ENCODE data around the gene CCDC174.

Gene CCDC174

GRCh38 chr3:14674841-14675240, 23.3 kb downstream of the CCDC174 start, which contains the start of gene C3orf20:
TSS of gene C3orf20 (plus strand) at chr3:14675141. CDS start at chr3:14682714, 7,573 bp downstream.
- TF ChIP-seq CTCF (IDR thresholded peaks at IDR 0.05; ENCODE audit: insufficient read depth, low read length, poor library complexity, severe bottlenecking) (no peak), EZH2phosphoT487 (conservative IDR thresholded peaks at IDR 0.05; ENCODE audit: low read length) (no peak)
- H3K36me3 ChIP-seq (ENCODE audit: low read length): peaks cover 24% of the 10 kb centered on the region
- H4K20me1 ChIP-seq (ENCODE audit: low read depth, low read length): no peaks in the 10 kb centered on the region
- H3K9me2 ChIP-seq (replicated peaks; ENCODE audit: insufficient read depth, low read length): no peaks in the 10 kb centered on the region
- no peaks in the 10 kb centered on the region for H3K27me3 ChIP-seq (ENCODE audit: low read length)
- peak within 1 kb of the TSS; percentile 30 for H3K9ac ChIP-seq (ENCODE audit: low read length)
- H2AFZ ChIP-seq (ENCODE audit: low read depth, low read length, severe bottlenecking): no peak within 1 kb of the TSS
- peak within 1 kb of the TSS; percentile 67 for H3K27ac ChIP-seq (ENCODE audit: low read depth, low read length)
- H3K9me3 ChIP-seq (ENCODE audit: insufficient read depth, low read length): peaks cover 4% of the 10 kb centered on the region; the same call in 1 of the 2 replicates
- peak within 1 kb of the TSS; percentile 33 for H3K4me2 ChIP-seq (ENCODE audit: low read depth, low read length, poor library complexity, severe bottlenecking)
- H3K79me2 ChIP-seq (ENCODE audit: insufficient read depth, low read length): no peaks in the 10 kb centered on the region
- H3F3A ChIP-seq (ENCODE audit: insufficient read depth): peaks cover 11% of the 10 kb centered on the region
- H3K4me3 ChIP-seq (ENCODE audit: insufficient read depth, low read length, poor library complexity, severe bottlenecking): no peak within 1 kb of the TSS

- Histone ChIP-seq H3K27ac (ENCODE audit: low read depth, low read length) (peak overlapping the region; percentile 61), H3K27me3 (ENCODE audit: low read length) (no peaks in the 10 kb centered on the region), H3K4me3 (ENCODE audit: insufficient read depth, low read length, poor library complexity, severe bottlenecking) (no peak overlapping the region), H3K4me2 (ENCODE audit: low read depth, low read length, poor library complexity, severe bottlenecking) (peak overlapping the region; percentile 6), H3K9ac (ENCODE audit: low read length) (peak overlapping the region; percentile 27), H3K79me2 (ENCODE audit: insufficient read depth, low read length) (no peaks in the 10 kb centered on the region), H3K36me3 (ENCODE audit: low read length) (peaks cover 18% of the 10 kb centered on the region), H3K9me2 (replicated peaks; ENCODE audit: insufficient read depth, low read length) (no peaks in the 10 kb centered on the region), H2AFZ (ENCODE audit: low read depth, low read length, severe bottlenecking) (no peak overlapping the region), H3F3A (ENCODE audit: insufficient read depth) (peaks cover 16% of the 10 kb centered on the region), H4K20me1 (ENCODE audit: low read depth, low read length) (no peaks in the 10 kb centered on the region), H3K9me3 (ENCODE audit: insufficient read depth, low read length) (peaks cover 9% of the 10 kb centered on the region; the same call in 1 of the 2 replicates)
- TF ChIP-seq EZH2phosphoT487 (conservative IDR thresholded peaks at IDR 0.05; ENCODE audit: low read length) (no peak), CTCF (IDR thresholded peaks at IDR 0.05; ENCODE audit: insufficient read depth, low read length, poor library complexity, severe bottlenecking) (no peak)
These were observed 25.3 kb downstream of the CCDC174 start for GRCh38 chr3:14676881-14677280.

GRCh38 chr3:14678015-14678503, 26.5 kb downstream of the CCDC174 start:
- TF ChIP-seq CTCF (IDR thresholded peaks at IDR 0.05; ENCODE audit: insufficient read depth, low read length, poor library complexity, severe bottlenecking) (no peak), EZH2phosphoT487 (conservative IDR thresholded peaks at IDR 0.05; ENCODE audit: low read length) (no peak)
- H3K9me3 ChIP-seq (ENCODE audit: insufficient read depth, low read length): peaks cover 9% of the 10 kb centered on the region; the same call in 1 of the 2 replicates
- no peak overlapping the region for H3K4me3 ChIP-seq (ENCODE audit: insufficient read depth, low read length, poor library complexity, severe bottlenecking)
- H3K36me3 ChIP-seq (ENCODE audit: low read length): peaks cover 15% of the 10 kb centered on the region
- H3K9ac ChIP-seq (ENCODE audit: low read length): no peak overlapping the region; the same call in 1 of the 2 replicates
- H3K4me2 ChIP-seq (ENCODE audit: low read depth, low read length, poor library complexity, severe bottlenecking): no peak overlapping the region
- H3K79me2 ChIP-seq (ENCODE audit: insufficient read depth, low read length): no peaks in the 10 kb centered on the region
- no peaks in the 10 kb centered on the region for H3K27me3 ChIP-seq (ENCODE audit: low read length)
- no peak overlapping the region for H2AFZ ChIP-seq (ENCODE audit: low read depth, low read length, severe bottlenecking)
- peaks cover 20% of the 10 kb centered on the region for H3F3A ChIP-seq (ENCODE audit: insufficient read depth)
- peak overlapping the region; percentile 41 for H3K27ac ChIP-seq (ENCODE audit: low read depth, low read length)
- H3K9me2 ChIP-seq (replicated peaks; ENCODE audit: insufficient read depth, low read length): no peaks in the 10 kb centered on the region
- H4K20me1 ChIP-seq (ENCODE audit: low read depth, low read length): no peaks in the 10 kb centered on the region
